K562 (cell line): ENCODE results near the gene TIMM17A. TPM values are rescaled to one million over a fixed set of nuclear protein-coding genes. Genes with fewer than 3 reads are reported as not detected.

Experiments used
- ATAC-seq: fragments of 200-7000 bp; cut with Tn5 transposase; 3 replicates; pipeline ENCODE4 v1.9.1; 2020; ENCODE audit warnings: moderate library complexity
- BruUV-seq: library from RNA; stranded (reverse); fragments of 400-500 nt; replicated peaks from 2 replicates; lab custom pipeline; 2021; lab: Mats Ljungman, UMichigan
- CTCF ChIA-PET: fragments of 300-600 bp; formaldehyde crosslinking; extraction: SDS; loops from one replicate; lab custom pipeline; 2021; ENCODE audit warnings: low intra/inter-chr PET ratio; lab: Yijun Ruan, JAX
- POLR2A ChIA-PET: fragments of 300-600, 350-650 bp; sonication (Branson Sonifier 250); formaldehyde crosslinking; extraction: SDS; loops from one replicate; lab custom pipeline; 2021; ENCODE audit warnings: antibody characterized with exemption, inconsistent platforms; lab: Yijun Ruan, JAX
- DNase-seq, 4 experiments: peaks; one replicate each; pipeline versions ENCODE4 v3.0.0 to v3.0.0-alpha.2; 2011 to 2018; ENCODE audit warnings: low spot score in 3 of 4, mixed read lengths in 3 of 4; ENCODE audit errors: extremely low read depth in 1 of 4
- FAIRE-seq: peaks from 2 replicates; lab custom pipeline; 2011; peaks lifted over from hg19 to GRCh38; lab: Jason Lieb, UNC
- H2AFZ ChIP-seq: 2 replicates; pipeline ENCODE4 v1.6.0; 2011; ENCODE audit warnings: low read depth, low read length, control low read depth, inconsistent platforms
- H3K27ac ChIP-seq: fragments of 200-600 bp; 3 replicates; pipeline ENCODE4 v1.8.0; 2011; ENCODE audit warnings: low read depth, mild to moderate bottlenecking, control low read depth, inconsistent platforms, low read length, moderate library complexity, mixed read lengths; ENCODE audit errors: extremely low read depth
- H3K27me3 ChIP-seq, 2 experiments: fragments of 300-600 bp in 1 of 2; 2 replicates in 1 of 2; 3 replicates in 1 of 2; pipeline versions ENCODE4 v1.6.0 to v1.8.0; 2011; ENCODE audit warnings: inconsistent platforms in 2 of 2, low read length in 2 of 2, mild to moderate bottlenecking in 1 of 2, mixed read lengths in 1 of 2, moderate library complexity in 1 of 2; ENCODE audit not compliant: control insufficient read depth in 2 of 2, insufficient read depth in 2 of 2
- H3K36me3 ChIP-seq: fragments of 300-600 bp; 3 replicates; pipeline ENCODE4 v1.8.0; 2011; ENCODE audit warnings: mild to moderate bottlenecking, low read length, inconsistent platforms; ENCODE audit not compliant: control insufficient read depth, insufficient read depth
- H3K4me1 ChIP-seq, 2 experiments: fragments of 200-600 bp in 1 of 2; replicated peaks in 1 of 2; 2 replicates in 1 of 2; 3 replicates in 1 of 2; pipeline versions ENCODE4 v1.5.1 to v1.8.0; 2011; ENCODE audit warnings: inconsistent platforms in 2 of 2, low read length in 2 of 2, mild to moderate bottlenecking in 1 of 2, mixed read lengths in 1 of 2, moderate library complexity in 1 of 2; ENCODE audit not compliant: control insufficient read depth in 2 of 2, insufficient read depth in 2 of 2
- H3K4me2 ChIP-seq: 2 replicates; pipeline ENCODE4 v1.6.1; 2011; ENCODE audit warnings: low read length, control low read depth, inconsistent platforms, mixed read lengths; ENCODE audit not compliant: insufficient read depth
- H3K4me3 ChIP-seq: fragments of 200-600 bp; sonication (generic), shearing (Covaris generic); 2 replicates; pipeline ENCODE4 v1.5.1; 2016; ENCODE audit warnings: control low read depth, inconsistent platforms
- H3K79me2 ChIP-seq: fragments of 200-600 bp; 3 replicates; pipeline ENCODE4 v1.8.0; 2011; ENCODE audit warnings: low read length, inconsistent platforms; ENCODE audit not compliant: control insufficient read depth, insufficient read depth
- H3K9ac ChIP-seq, 2 experiments: 2 replicates each; pipeline versions ENCODE4 v1.6.0 to v1.6.1; 2011; ENCODE audit warnings: low read depth in 2 of 2, low read length in 2 of 2, control low read depth in 1 of 2, inconsistent platforms in 1 of 2, mild to moderate bottlenecking in 1 of 2, mixed read lengths in 1 of 2; ENCODE audit not compliant: insufficient read depth in 1 of 2
- H3K9me1 ChIP-seq: one replicate; pipeline ENCODE4 v1.6.0; 2011; ENCODE audit warnings: inconsistent platforms, mild to moderate bottlenecking, low read length, moderate library complexity; ENCODE audit not compliant: control insufficient read depth, insufficient read depth
- H3K9me3 ChIP-seq: replicated peaks from 2 replicates; pipeline ENCODE4 v1.5.1; 2011; ENCODE audit warnings: low read depth, low read length, inconsistent platforms; ENCODE audit not compliant: control insufficient read depth, insufficient read depth
- H4K20me1 ChIP-seq: replicated peaks from 2 replicates; pipeline ENCODE4 v1.6.1; 2011; ENCODE audit warnings: low read length, inconsistent platforms, mixed read lengths; ENCODE audit not compliant: control insufficient read depth, insufficient read depth
- HNRNPK ChIP-seq: fragments of 200-400 bp; formaldehyde crosslinking; IDR thresholded peaks from one replicate; pipeline ENCODE4 v1.6.1; 2018; ENCODE audit warnings: mild to moderate bottlenecking, low read depth, low read length; ENCODE audit not compliant: poor library complexity, severe bottlenecking
- PYGO2 ChIP-seq: fragments of 450-650 bp; IDR thresholded peaks from 2 replicates; pipeline ENCODE4 v1.6.1; 2016; ENCODE audit warnings: mild to moderate bottlenecking, missing genetic modification characterization, moderate library complexity, missing compliant biosample characterization
- RCOR1 ChIP-seq, 2 experiments: IDR thresholded peaks; 2 replicates each; pipeline ENCODE4 v1.6.1; 2012; ENCODE audit warnings: low read depth in 2 of 2, low read length in 2 of 2, borderline replicate concordance in 1 of 2, improper control_type of control experiment in 1 of 2
- STAG1 ChIP-seq: sonication (generic); formaldehyde crosslinking; IDR thresholded peaks from 2 replicates; pipeline ENCODE4 v1.5.0; 2020; ENCODE audit warnings: missing genetic modification reagents, borderline replicate concordance
- ZBTB8A ChIP-seq: fragments of 450-650 bp; IDR thresholded peaks from 2 replicates; pipeline ENCODE4 v1.6.1; 2018; ENCODE audit warnings: mild to moderate bottlenecking, moderate library complexity; ENCODE audit not compliant: partially characterized antibody
- ZNF239 ChIP-seq: fragments of 250-450 bp; sonication (Bioruptor Pico); IDR thresholded peaks from 2 replicates; pipeline ENCODE4 v1.4.0; 2020; ENCODE audit warnings: mild to moderate bottlenecking
- WGBS: fragments of 100-300 bp; shearing (Covaris generic); methylation state at CpG from one replicate; pipeline ENCODE4 v1.1.6; 2016; ENCODE audit warnings: low coverage, mixed read lengths; ENCODE audit not compliant: insufficient coverage; ENCODE audit errors: missing lambda C conversion rate; 5-methylcytosine and 5-hydroxymethylcytosine counted together
- in situ Hi-C: fragments of 300-500 bp; cut with MboI; formaldehyde crosslinking; loops from 4 replicates; pipeline ENCODE4 v1.15.0; 2018; ENCODE audit warnings: inconsistent platforms, mixed read lengths
- intact Hi-C: fragments of 100-400 bp; cut with micrococcal nuclease; formaldehyde crosslinking; loops from 2 replicates; pipeline ENCODE4 v1.14.2; 2022
- polyA plus RNA-seq, 8 experiments: library from polyadenylated mRNA; depleted of rRNA in 4 of 8; stranded (reverse) in 5 of 8; unstranded in 3 of 8; fragments of >200 nt; fragmentation: Nextera tagmentation in 2 of 8; fragmentation: Illumina TruSeq in 1 of 8; extraction: Ambion mirVana in 2 of 8; extraction: Trizol in 1 of 8; gene quantifications; 2 replicates each; pipeline versions ENCODE4 v1.2.1 to v1.2.3, GENCODE V29; 2011 to 2014; ENCODE audit warnings: inconsistent platforms in 1 of 8, missing spikeins in 1 of 8
- total RNA-seq, 7 experiments: library from RNA; depleted of rRNA in 6 of 7; stranded (reverse); fragments of >200 nt in 6 of 7; fragmentation: Illumina TruSeq in 2 of 7; extraction: Trizol in 2 of 7; gene quantifications; 2 replicates each; pipeline versions ENCODE4 v1.2.1 to v1.2.3, GENCODE V29; 2011 to 2021; ENCODE audit warnings: low replicate concordance in 1 of 7
- TF ChIP-seq, protein P1 (sequence below): sonication (generic); formaldehyde crosslinking; IDR thresholded peaks from 2 replicates; pipeline ENCODE4 v1.8.1; 2023; ENCODE audit warnings: mild to moderate bottlenecking, missing genetic modification reagents

Gene TIMM17A
- total and polyA plus RNA-seq, 9 of the 15 experiments (the other 6 are each of a cell fraction or from before 2014, with no cell fraction given): 116 to 744 (median 180) TPM

DNA sequence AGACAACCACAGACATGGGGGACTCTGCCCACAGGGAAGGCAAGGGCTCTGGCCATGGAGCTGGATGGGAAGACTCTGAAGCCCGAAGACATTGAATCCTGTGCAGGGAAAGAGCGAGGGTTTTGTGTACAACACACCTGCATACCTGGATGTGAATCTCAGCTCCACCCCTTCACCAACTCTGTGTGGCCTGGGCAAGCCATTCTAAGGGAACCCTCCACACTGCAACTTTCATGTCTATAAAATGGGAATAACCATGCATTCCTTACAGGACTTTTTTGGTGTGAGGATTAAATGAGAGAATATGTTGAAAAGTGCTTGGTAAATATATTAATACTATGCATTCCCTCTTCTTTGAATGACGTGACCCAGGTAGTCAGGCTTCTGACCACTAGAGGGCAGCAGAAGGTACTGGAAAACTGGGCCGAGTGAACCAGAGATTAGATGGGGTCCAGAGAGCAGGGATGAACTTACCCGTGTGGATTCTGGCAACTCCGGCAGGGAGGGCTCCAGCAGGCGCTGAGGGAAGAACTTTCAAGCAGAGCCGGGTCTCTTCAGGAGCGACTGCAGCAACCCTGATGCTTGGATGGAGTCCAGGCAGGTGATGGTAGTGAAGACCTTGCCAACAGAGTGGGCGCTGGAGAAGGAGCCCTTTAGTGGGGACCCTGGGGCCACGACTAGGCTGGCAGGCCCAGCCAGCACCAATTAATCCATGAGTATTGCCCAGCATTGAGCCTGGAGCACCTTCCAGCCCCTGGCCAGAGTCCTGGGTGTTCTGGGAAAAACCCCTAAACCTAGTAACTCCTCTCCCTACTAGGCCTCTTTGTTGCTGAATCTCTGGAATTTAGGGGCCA lies 54.2 kb downstream of the TIMM17A start (continued):
- TF ChIP-seq ZBTB8A (no peak), ZNF239 (peak; percentile 39; the same call in 1 of the 2 replicates), RCOR1 (IDR thresholded peaks at IDR 0.05; ENCODE audit: borderline replicate concordance in 1 of 2, low read depth in 2 of 2, low read length in 2 of 2) (no peak)

GRCh38 chr1:202010180-202011015 lies 55.1 kb downstream of the TIMM17A start, which contains the start of gene ELF3:
ELF3 (plus strand) TSS chr1:202010587; CDS start chr1:202011137, 550 bp downstream.
- Histone ChIP-seq H3K4me2 (no peak within 1 kb of the TSS), H3K36me3 (peaks cover 8% of the 10 kb centered on the region; the same call in 1 of the 3 replicates), H3K79me2 (no peaks in the 10 kb centered on the region), H2AFZ (no peak within 1 kb of the TSS), H3K4me3 (no peak within 1 kb of the TSS), H3K27me3 (peaks cover 0 to 9% of the 10 kb centered on the region in 2 experiments; a peak in 1 of 5 replicates), H3K9me1 (no peaks in the 10 kb centered on the region), H3K4me1 (peaks cover 15 to 34% of the 10 kb centered on the region in 2 experiments; a peak in 4 of 5 replicates), H3K9ac (no peak within 1 kb of the TSS; a peak in 1 of 4 replicates), H3K27ac (no peak within 1 kb of the TSS), H3K9me3 (no peaks in the 10 kb centered on the region), H4K20me1 (peaks cover 11% of the 10 kb centered on the region; the same call in 1 of the 2 replicates)
- POLR2A ChIA-PET: interaction anchor here (0.6 to 1.0 kb wide), 3 partner anchors 9 to 126 kb away, joined by 3 read pairs; no protein-coding TSS in a partner anchor
- TF ChIP-seq, protein P1, sequence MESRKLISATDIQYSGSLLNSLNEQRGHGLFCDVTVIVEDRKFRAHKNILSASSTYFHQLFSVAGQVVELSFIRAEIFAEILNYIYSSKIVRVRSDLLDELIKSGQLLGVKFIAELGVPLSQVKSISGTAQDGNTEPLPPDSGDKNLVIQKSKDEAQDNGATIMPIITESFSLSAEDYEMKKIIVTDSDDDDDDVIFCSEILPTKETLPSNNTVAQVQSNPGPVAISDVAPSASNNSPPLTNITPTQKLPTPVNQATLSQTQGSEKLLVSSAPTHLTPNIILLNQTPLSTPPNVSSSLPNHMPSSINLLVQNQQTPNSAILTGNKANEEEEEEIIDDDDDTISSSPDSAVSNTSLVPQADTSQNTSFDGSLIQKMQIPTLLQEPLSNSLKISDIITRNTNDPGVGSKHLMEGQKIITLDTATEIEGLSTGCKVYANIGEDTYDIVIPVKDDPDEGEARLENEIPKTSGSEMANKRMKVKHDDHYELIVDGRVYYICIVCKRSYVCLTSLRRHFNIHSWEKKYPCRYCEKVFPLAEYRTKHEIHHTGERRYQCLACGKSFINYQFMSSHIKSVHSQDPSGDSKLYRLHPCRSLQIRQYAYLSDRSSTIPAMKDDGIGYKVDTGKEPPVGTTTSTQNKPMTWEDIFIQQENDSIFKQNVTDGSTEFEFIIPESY (CRISPR knock-in tag): peak; percentile 80
- TF ChIP-seq STAG1 (CRISPR knock-in tag) (0 out of 2 replicates have a peak, but pooled peaks have one; percentile 16), PYGO2 (tag) (no peak), HNRNPK (no peak)
- DNase-seq (no peak), FAIRE-seq (no peak), ATAC-seq (peak; percentile 16; the same call in 1 of the 3 replicates)
- CTCF ChIA-PET: interaction anchor here (0.6 to 4.6 kb wide), 6 partner anchors 11 to 125 kb away, joined by 3 to 66 read pairs (median 10); partner anchors contain the start of gene GPR37L1
- 54% methylated on average over 24 of the region's 24 CpGs for WGBS
- BruUV-seq: no TSS peak
- intact Hi-C loops (no loop called here), in situ Hi-C loops (no loop called here)
